Activated CD4-positive, CD25-positive, alpha-beta regulatory T cell (primary cell): Measurements from ENCODE around the gene REEP3.

Experiments
- DNase-seq, 4 experiments: peaks; one replicate each; lab custom pipeline; 2025; lab: John Stamatoyannopoulos, UW

REEP3 gene

GRCh38 chr10:63506554-63506953 lies 14.6 kb upstream of the REEP3 start:
- DNase-seq = no peak

- DNase-seq = no peak
Measured at GRCh38 chr10:63515002-63515763, 6.0 kb upstream of the REEP3 start.

- DNase-seq = no peak
Measured at GRCh38 chr10:63516207-63516606, 5.0 kb upstream of the REEP3 start.

- no peak for DNase-seq
Measured at GRCh38 chr10:63518690-63519288, 2.4 kb upstream of the REEP3 start.

- DNase-seq = peak in 3 of 4 experiments; percentile 16 to 29 (median 23)
Measured at GRCh38 chr10:63521416-63522276, 445 bp downstream of the REEP3 start.

GRCh38 chr10:63522277-63522687 lies 1.1 kb downstream of the REEP3 start:
- DNase-seq = no peak

GRCh38 chr10:63522995-63523394 lies 1.8 kb downstream of the REEP3 start:
- DNase-seq = no peak

GRCh38 chr10:63525021-63525420 lies 3.8 kb downstream of the REEP3 start:
- no peak for DNase-seq

- no peak for DNase-seq
Measured at GRCh38 chr10:63527401-63527800, 6.2 kb downstream of the REEP3 start.

GRCh38 chr10:63528084-63528744 lies 7.0 kb downstream of the REEP3 start:
- DNase-seq = no peak

- no peak for DNase-seq
Measured at GRCh38 chr10:63530409-63530808, 9.2 kb downstream of the REEP3 start.

- no peak for DNase-seq
Measured at GRCh38 chr10:63534723-63535122, 13.5 kb downstream of the REEP3 start.

GRCh38 chr10:63536698-63537097 lies 15.5 kb downstream of the REEP3 start:
- no peak for DNase-seq

- DNase-seq = no peak
Measured at GRCh38 chr10:63537536-63537935, 16.3 kb downstream of the REEP3 start.

GRCh38 chr10:63539377-63539776 lies 18.2 kb downstream of the REEP3 start:
- DNase-seq = no peak

GRCh38 chr10:63539994-63540393 lies 18.8 kb downstream of the REEP3 start:
- no peak for DNase-seq

GRCh38 chr10:63542835-63543575 lies 21.8 kb downstream of the REEP3 start:
- no peak for DNase-seq

- DNase-seq = no peak
Measured at GRCh38 chr10:63543576-63543962, 22.4 kb downstream of the REEP3 start.

GRCh38 chr10:63544418-63544817 lies 23.2 kb downstream of the REEP3 start:
- no peak for DNase-seq

- no peak for DNase-seq
Measured at GRCh38 chr10:63547628-63548360, 26.6 kb downstream of the REEP3 start.

- DNase-seq = no peak
Measured at GRCh38 chr10:63548860-63549259, 27.7 kb downstream of the REEP3 start.
